SK-N-SH treated with all-trans-retinoic acid at 6 μM for 48 hours (cell line): ENCODE data around the gene COL5A2.
A peak's percentile ranks its signal among the peaks of the same experiment; 100 is the strongest.

Source experiments
- ATAC-seq: fragments of 200-7000 bp; cut with Tn5 transposase; 3 replicates; pipeline ENCODE4 v1.9.1; 2020; ENCODE audit warnings: mild to moderate bottlenecking, moderate library complexity
- ARNTL ChIP-seq: fragments of 450-650 bp; formaldehyde crosslinking; IDR thresholded peaks from 2 replicates; pipeline ENCODE4 v1.5.0; 2020; ENCODE audit warnings: low read depth, mild to moderate bottlenecking, moderate library complexity, borderline replicate concordance
- BACH2 ChIP-seq: fragments of 250-450 bp; sonication (Bioruptor Pico); IDR thresholded peaks from 2 replicates; pipeline ENCODE4 v1.9.0; 2021; ENCODE audit warnings: mild to moderate bottlenecking, borderline replicate concordance
- CSDC2 ChIP-seq: fragments of 250-450 bp; sonication (Bioruptor Pico); IDR thresholded peaks from 2 replicates; pipeline ENCODE4 v1.5.0; 2020; ENCODE audit warnings: mild to moderate bottlenecking, moderate library complexity
- ESRRG ChIP-seq: fragments of 250-450 bp; sonication (Bioruptor Pico); IDR thresholded peaks from 2 replicates; pipeline ENCODE4 v1.6.1; 2021; ENCODE audit warnings: mild to moderate bottlenecking
- GLIS3 ChIP-seq: fragments of 250-450 bp; sonication (Bioruptor Pico); IDR thresholded peaks from 2 replicates; pipeline ENCODE4 v1.5.0; 2020; ENCODE audit warnings: mild to moderate bottlenecking, moderate library complexity
- ISL1 ChIP-seq: fragments of 250-450 bp; sonication (Bioruptor Pico); IDR thresholded peaks from 2 replicates; pipeline ENCODE4 v2.1.2; 2022; ENCODE audit warnings: mild to moderate bottlenecking, moderate library complexity
- OSR1 ChIP-seq: fragments of 250-450 bp; sonication (Bioruptor Pico); IDR thresholded peaks from 2 replicates; pipeline ENCODE4 v1.8.0; 2022; ENCODE audit warnings: moderate library complexity, mild to moderate bottlenecking, inconsistent platforms
- PATZ1 ChIP-seq: fragments of 250-450 bp; sonication (Bioruptor Pico); IDR thresholded peaks from 2 replicates; pipeline ENCODE4 v1.8.0; 2020; ENCODE audit warnings: mild to moderate bottlenecking, moderate library complexity, borderline replicate concordance
- PPARA ChIP-seq: fragments of 250-450 bp; sonication (Bioruptor Pico); IDR thresholded peaks from 2 replicates; pipeline ENCODE4 v1.5.0; 2020; ENCODE audit warnings: mild to moderate bottlenecking, borderline replicate concordance
- RARB ChIP-seq: fragments of 250-450 bp; sonication (Bioruptor Pico); IDR thresholded peaks from 2 replicates; pipeline ENCODE4 v1.8.0; 2021; ENCODE audit warnings: mild to moderate bottlenecking, moderate library complexity
- SNAI2 ChIP-seq: fragments of 250-450 bp; sonication (Bioruptor Pico); IDR thresholded peaks from 2 replicates; pipeline ENCODE4 v1.5.0; 2020; ENCODE audit warnings: mild to moderate bottlenecking, moderate library complexity
- TOX ChIP-seq: fragments of 250-450 bp; sonication (Bioruptor Pico); IDR thresholded peaks from 2 replicates; pipeline ENCODE4 v1.8.0; 2021; ENCODE audit warnings: mild to moderate bottlenecking, moderate library complexity, borderline replicate concordance
- TSHZ2 ChIP-seq: fragments of 250-450 bp; sonication (Bioruptor Pico); IDR thresholded peaks from 2 replicates; pipeline ENCODE4 v1.5.0; 2020; ENCODE audit warnings: mild to moderate bottlenecking, moderate library complexity
- ZC3H10 ChIP-seq: fragments of 250-450 bp; sonication (Bioruptor Pico); IDR thresholded peaks from 2 replicates; pipeline ENCODE4 v1.5.1; 2021; ENCODE audit warnings: mild to moderate bottlenecking, moderate library complexity
- ZFP3 ChIP-seq: fragments of 250-450 bp; sonication (Bioruptor Pico); IDR thresholded peaks from 2 replicates; pipeline ENCODE4 v1.5.0; 2020; ENCODE audit warnings: mild to moderate bottlenecking, moderate library complexity
- ZFP30 ChIP-seq: fragments of 450-650 bp; formaldehyde crosslinking; IDR thresholded peaks from 2 replicates; pipeline ENCODE4 v1.5.0; 2022; ENCODE audit warnings: mild to moderate bottlenecking, moderate library complexity
- ZNF565 ChIP-seq: fragments of 450-650 bp; formaldehyde crosslinking; conservative IDR thresholded peaks from 2 replicates; pipeline ENCODE4 v1.5.0; 2020; ENCODE audit warnings: low read depth, mild to moderate bottlenecking, moderate library complexity
- ZNF70 ChIP-seq: fragments of 450-650 bp; formaldehyde crosslinking; IDR thresholded peaks from 2 replicates; pipeline ENCODE4 v1.5.0; 2020; ENCODE audit warnings: mild to moderate bottlenecking, moderate library complexity
- ZNF8 ChIP-seq: fragments of 450-650 bp; formaldehyde crosslinking; IDR thresholded peaks from 2 replicates; pipeline ENCODE4 v1.5.0; 2020; ENCODE audit warnings: mild to moderate bottlenecking, moderate library complexity
- TF ChIP-seq, protein P1 (sequence below): fragments of 250-450 bp; sonication (Bioruptor Pico); IDR thresholded peaks from 2 replicates; pipeline ENCODE4 v1.5.1; 2020; ENCODE audit warnings: low read depth, mild to moderate bottlenecking, moderate library complexity
- TF ChIP-seq, protein P2 (sequence below): fragments of 250-450 bp; sonication (Bioruptor Pico); IDR thresholded peaks from 2 replicates; pipeline ENCODE4 v1.5.1; 2021; ENCODE audit warnings: mild to moderate bottlenecking, moderate library complexity
- TF ChIP-seq, protein P3 (sequence below): fragments of 250-450 bp; sonication (Bioruptor Pico); IDR thresholded peaks from 2 replicates; pipeline ENCODE4 v1.8.0; 2021; ENCODE audit warnings: low read depth, mild to moderate bottlenecking, moderate library complexity, borderline replicate concordance

COL5A2 gene

DNA sequence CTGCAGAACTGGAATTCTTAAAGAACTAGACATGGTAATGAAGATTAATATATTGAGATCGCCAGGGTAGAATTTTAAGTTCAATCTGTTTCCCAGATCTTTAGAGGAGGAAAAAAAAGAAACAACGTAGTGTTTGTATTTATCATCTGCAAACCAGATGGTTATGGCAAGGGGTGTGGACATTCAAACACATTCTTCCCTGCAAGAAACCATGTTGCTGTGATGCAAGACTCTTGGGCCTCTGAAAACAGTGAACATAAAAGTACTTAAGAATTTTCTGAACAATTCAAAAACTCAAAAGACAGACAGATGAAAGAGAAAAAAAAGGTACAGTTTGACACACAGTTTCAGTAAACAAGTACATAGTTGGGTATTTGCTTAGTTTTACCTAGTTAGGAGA is 35.6 kb downstream of the COL5A2 start:
- TF ChIP-seq CSDC2 (CRISPR knock-in tag) (no peak), ZFP30 (CRISPR knock-in tag) (no peak), TSHZ2 (CRISPR knock-in tag) (no peak), RARB (CRISPR knock-in tag) (no peak), BACH2 (CRISPR knock-in tag) (no peak), ZFP3 (CRISPR knock-in tag) (no peak), ARNTL (no peak), ISL1 (CRISPR knock-in tag) (no peak), ZC3H10 (CRISPR knock-in tag) (no peak), GLIS3 (CRISPR knock-in tag) (no peak), ZNF70 (CRISPR knock-in tag) (no peak), ESRRG (CRISPR knock-in tag) (no peak), PATZ1 (no peak), ZNF8 (CRISPR knock-in tag) (no peak), OSR1 (CRISPR knock-in tag) (no peak), ZNF565 (CRISPR knock-in tag) (no peak), PPARA (CRISPR knock-in tag) (no peak)
- TF ChIP-seq, protein P1, sequence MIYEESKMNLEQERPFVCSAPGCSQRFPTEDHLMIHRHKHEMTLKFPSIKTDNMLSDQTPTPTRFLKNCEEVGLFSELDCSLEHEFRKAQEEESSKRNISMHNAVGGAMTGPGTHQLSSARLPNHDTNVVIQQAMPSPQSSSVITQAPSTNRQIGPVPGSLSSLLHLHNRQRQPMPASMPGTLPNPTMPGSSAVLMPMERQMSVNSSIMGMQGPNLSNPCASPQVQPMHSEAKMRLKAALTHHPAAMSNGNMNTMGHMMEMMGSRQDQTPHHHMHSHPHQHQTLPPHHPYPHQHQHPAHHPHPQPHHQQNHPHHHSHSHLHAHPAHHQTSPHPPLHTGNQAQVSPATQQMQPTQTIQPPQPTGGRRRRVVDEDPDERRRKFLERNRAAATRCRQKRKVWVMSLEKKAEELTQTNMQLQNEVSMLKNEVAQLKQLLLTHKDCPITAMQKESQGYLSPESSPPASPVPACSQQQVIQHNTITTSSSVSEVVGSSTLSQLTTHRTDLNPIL (CRISPR knock-in tag) = no peak
- TF ChIP-seq, protein P2, sequence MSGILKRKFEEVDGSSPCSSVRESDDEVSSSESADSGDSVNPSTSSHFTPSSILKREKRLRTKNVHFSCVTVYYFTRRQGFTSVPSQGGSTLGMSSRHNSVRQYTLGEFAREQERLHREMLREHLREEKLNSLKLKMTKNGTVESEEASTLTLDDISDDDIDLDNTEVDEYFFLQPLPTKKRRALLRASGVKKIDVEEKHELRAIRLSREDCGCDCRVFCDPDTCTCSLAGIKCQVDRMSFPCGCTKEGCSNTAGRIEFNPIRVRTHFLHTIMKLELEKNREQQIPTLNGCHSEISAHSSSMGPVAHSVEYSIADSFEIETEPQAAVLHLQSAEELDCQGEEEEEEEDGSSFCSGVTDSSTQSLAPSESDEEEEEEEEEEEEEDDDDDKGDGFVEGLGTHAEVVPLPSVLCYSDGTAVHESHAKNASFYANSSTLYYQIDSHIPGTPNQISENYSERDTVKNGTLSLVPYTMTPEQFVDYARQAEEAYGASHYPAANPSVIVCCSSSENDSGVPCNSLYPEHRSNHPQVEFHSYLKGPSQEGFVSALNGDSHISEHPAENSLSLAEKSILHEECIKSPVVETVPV (CRISPR knock-in tag) = no peak
- TF ChIP-seq, protein P3, sequence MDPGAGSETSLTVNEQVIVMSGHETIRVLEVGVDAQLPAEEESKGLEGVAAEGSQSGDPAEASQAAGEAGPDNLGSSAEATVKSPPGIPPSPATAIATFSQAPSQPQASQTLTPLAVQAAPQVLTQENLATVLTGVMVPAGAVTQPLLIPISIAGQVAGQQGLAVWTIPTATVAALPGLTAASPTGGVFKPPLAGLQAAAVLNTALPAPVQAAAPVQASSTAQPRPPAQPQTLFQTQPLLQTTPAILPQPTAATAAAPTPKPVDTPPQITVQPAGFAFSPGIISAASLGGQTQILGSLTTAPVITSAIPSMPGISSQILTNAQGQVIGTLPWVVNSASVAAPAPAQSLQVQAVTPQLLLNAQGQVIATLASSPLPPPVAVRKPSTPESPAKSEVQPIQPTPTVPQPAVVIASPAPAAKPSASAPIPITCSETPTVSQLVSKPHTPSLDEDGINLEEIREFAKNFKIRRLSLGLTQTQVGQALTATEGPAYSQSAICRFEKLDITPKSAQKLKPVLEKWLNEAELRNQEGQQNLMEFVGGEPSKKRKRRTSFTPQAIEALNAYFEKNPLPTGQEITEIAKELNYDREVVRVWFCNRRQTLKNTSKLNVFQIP (CRISPR knock-in tag) = no peak

DNA sequence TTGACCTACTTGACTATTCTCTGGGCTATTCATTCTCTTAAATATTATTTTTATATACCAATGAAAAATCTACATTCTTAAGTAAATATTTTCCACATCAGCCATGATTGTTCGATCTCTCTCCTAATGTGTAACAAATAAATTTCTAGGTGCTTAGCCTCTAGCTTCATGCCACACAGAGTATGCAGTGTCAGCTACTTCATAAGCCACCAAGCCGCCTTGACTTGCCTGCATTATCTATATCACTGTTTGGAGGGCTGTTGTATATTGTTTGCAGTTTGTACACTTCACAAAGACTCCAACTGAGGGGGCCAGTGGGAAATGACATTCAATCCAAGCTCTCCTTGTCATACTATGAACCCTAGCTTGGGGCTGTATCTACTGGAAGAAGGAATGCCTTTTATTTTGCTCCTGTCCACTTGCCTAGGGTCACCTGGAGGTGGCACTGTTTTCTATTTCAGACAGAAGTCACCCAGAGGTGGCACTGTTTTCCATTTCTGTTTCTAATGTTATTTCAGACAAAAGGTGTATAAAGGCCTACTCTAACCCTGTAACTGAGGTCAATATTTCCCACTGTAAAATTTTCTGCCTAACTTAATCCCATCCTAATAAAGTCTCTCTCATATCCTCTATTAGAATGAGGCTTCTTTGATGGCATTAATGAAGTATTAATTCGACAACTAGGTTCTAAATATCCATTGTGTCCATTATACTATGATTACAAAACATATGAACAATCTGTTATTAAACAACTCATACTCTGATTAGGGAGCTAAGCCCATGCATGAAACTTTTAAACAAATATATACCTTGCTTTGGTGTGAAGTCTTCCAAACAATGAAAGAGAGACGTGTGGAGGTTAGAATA is 36.4 kb downstream of the COL5A2 start:
- peak; percentile 42; the same call in 2 of the 3 replicates for ATAC-seq
- TF ChIP-seq RARB (CRISPR knock-in tag) (no peak), ESRRG (CRISPR knock-in tag) (no peak), OSR1 (CRISPR knock-in tag) (no peak), GLIS3 (CRISPR knock-in tag) (no peak), ZFP30 (CRISPR knock-in tag) (no peak), TOX (CRISPR knock-in tag) (no peak), ZC3H10 (CRISPR knock-in tag) (no peak), BACH2 (CRISPR knock-in tag) (no peak), SNAI2 (no peak), ZFP3 (CRISPR knock-in tag) (no peak), CSDC2 (CRISPR knock-in tag) (no peak)
- TF ChIP-seq, protein P3 (CRISPR knock-in tag) = no peak
- TF ChIP-seq, protein P1 (CRISPR knock-in tag) = no peak
- TF ChIP-seq, protein P2 (CRISPR knock-in tag) = no peak

More for the DNA sequence above, 35.6 kb downstream of the COL5A2 start:
- no peak; the same call in 2 of the 3 replicates for ATAC-seq
